Heart right ventricle (tissue), 16 donors: ENCODE data around the gene AP4S1. TPM values are rescaled to one million over a fixed set of nuclear protein-coding genes. Genes with fewer than 3 reads are reported as not detected.

Source experiments
- ATAC-seq, 8 donors: fragments of 200-7000 bp; cut with Tn5 transposase; one replicate each; pipeline ENCODE4 v1.9.1; 2020; ENCODE audit warnings: mild to moderate bottlenecking in 8 of 8, moderate library complexity in 8 of 8, moderate number of reproducible peaks in 1 of 8
- DNase-seq, 2 donors: peaks; one replicate each; pipeline ENCODE4 v3.0.0-alpha.2; 2020
- H3K27ac ChIP-seq, 10 donors: fragments of 200-600 bp; sonication (generic) in 2 of 10; one replicate each; pipeline versions ENCODE4 v1.5.0 to v1.8.0; 2020 to 2022; ENCODE audit warnings: mild to moderate bottlenecking in 3 of 10
- H3K27me3 ChIP-seq, 7 donors: fragments of 200-600 bp; one replicate each; pipeline ENCODE4 v1.8.0; 2021 to 2022; ENCODE audit warnings: mild to moderate bottlenecking in 2 of 7
- H3K36me3 ChIP-seq, 9 donors: fragments of 200-600 bp; sonication (generic) in 1 of 9; one replicate each; pipeline versions ENCODE4 v1.5.0 to v1.8.0; 2020 to 2022; ENCODE audit warnings: mild to moderate bottlenecking in 2 of 9
- H3K4me1 ChIP-seq, 9 donors: fragments of 200-600 bp; sonication (generic) in 1 of 9; one replicate each; pipeline versions ENCODE4 v1.5.0 to v1.8.0; 2020 to 2022; ENCODE audit warnings: mild to moderate bottlenecking in 4 of 9
- H3K4me3 ChIP-seq, 10 donors: fragments of 200-600 bp; sonication (generic) in 2 of 10; one replicate each; pipeline versions ENCODE4 v1.5.0 to v1.8.0; 2020 to 2022; ENCODE audit warnings: mild to moderate bottlenecking in 7 of 10, moderate library complexity in 2 of 10
- H3K9me3 ChIP-seq, 11 donors: fragments of 200-600 bp in 10 of 11; sonication (generic) in 2 of 11; one replicate each; pipeline versions ENCODE4 v1.5.0 to v1.8.0; 2013 to 2022; ENCODE audit warnings: mild to moderate bottlenecking in 2 of 11, control low read depth in 1 of 11, moderate library complexity in 1 of 11
- CTCF ChIP-seq, 9 donors: fragments of 200-600 bp; sonication (generic) in 2 of 9; IDR thresholded peaks; one replicate each; pipeline versions ENCODE4 v1.5.0 to v1.8.0; 2021 to 2022; ENCODE audit warnings: antibody characterized with exemption in 9 of 9, mild to moderate bottlenecking in 5 of 9, moderate library complexity in 1 of 9
- WGBS, 2 donors: extraction: QIAGEN DNeasy Blood & Tissue Kit; methylation state at CpG; one replicate each; pipeline ENCODE4 v1.1.7; 2013; ENCODE audit warnings: inconsistent platforms in 1 of 2; 5-methylcytosine and 5-hydroxymethylcytosine counted together
- intact Hi-C, 10 donors: fragments of 100-400 bp; cut with DNase I; formaldehyde crosslinking; loops; one replicate each; pipeline versions ENCODE4 v1.11.1 to v1.14.2; 2022
- polyA plus RNA-seq, 2 donors: library from polyadenylated mRNA; stranded (reverse); fragments of 200-250 nt; gene quantifications; one replicate each; pipeline ENCODE4 v1.2.3, GENCODE V29; 2013
- total RNA-seq, 10 donors: library from RNA; stranded (reverse); fragmentation: NEBNext Ultra II Directional in 3 of 10; extraction: Animal tissue kit (Norgen Biotek cat#: 25700) in 3 of 10; gene quantifications; one replicate each; pipeline versions ENCODE4 v1.2.1 to v1.2.4, GENCODE V29; 2021 to 2023
- donor health status: Arrhythmogenic right ventricular cardiomyopathy.
- donor health status: ischemic (EF 13 %, LVEDD 7.1; RV severe dilation, severe dysfunction).
- donor health status: healthy with polysubstance abuse.
- donor health status: DM: no; HTN: yes; CAD: no.
- donor health status: DM: no; HTN: no; CAD: no.
- donor health status: ischemic (EF 25% LVEDD 6.9; RV normal size, moderate dysfunction).
- donor health status: ischemic (EF 25% LVEDD 5.7; RV mildly dilated, moderate dysfunction).
- donor health status: healthy.
- donor health status: DM: yes; HTN: yes; CAD: no.
- donor health status: Ischemic cardiomyopathy.
- donor health status: ischemic (EF 35%, LVEDD 5.7; RV mildly dilated, moderate dysfunction).
- donor health status: nonischemic (EF 11% LVEDD 7.7; RV severe dilation, severe dysfunction).
- donor health status: DM: yes; HTN: yes; CAD: no.
- donor health status: PGD.
- donor health status: ischemic (EF 29% LVEDD 5.4; RV normal size, mild dysfunction).
- donor health status: nonischemic (EF 23%, LVEDD 6.1; RV moderate dilation, normal function).

The AP4S1 gene
- total and polyA plus RNA-seq, 12 donors, result 6.2 to 9.4 (median 8.5) TPM

- peaks cover 0 to 42% (median 0%) of the 10 kb centered on the region in 9 donors for H3K36me3 ChIP-seq
- peak overlapping the region in 1 of 10 donors; percentile 14 for H3K27ac ChIP-seq
- no peak for DNase-seq
- no peak for ATAC-seq
- no peak overlapping the region for H3K4me3 ChIP-seq
- intact Hi-C loops, result loop anchor here in 2 of 10 donors (5.0 to 10.0 kb wide), 3 partner anchors 39 to 184 kb away; partner anchors contain the start of gene HECTD1 (in 1 of the 2)
- H3K9me3 ChIP-seq, result no peaks in the 10 kb centered on the region
- H3K4me1 ChIP-seq, result peaks cover 0 to 57% (median 30%) of the 10 kb centered on the region in 9 donors
- TF ChIP-seq CTCF (IDR thresholded peaks at IDR 0.05), result no peak
- WGBS, 2 donors, result 72 to 74% methylated on average over 8 of the region's 8 CpGs
- no peaks in the 10 kb centered on the region for H3K27me3 ChIP-seq
Observed at GRCh38 chr14:31020834-31021575, 4.4 kb upstream of the AP4S1 start.

DNA sequence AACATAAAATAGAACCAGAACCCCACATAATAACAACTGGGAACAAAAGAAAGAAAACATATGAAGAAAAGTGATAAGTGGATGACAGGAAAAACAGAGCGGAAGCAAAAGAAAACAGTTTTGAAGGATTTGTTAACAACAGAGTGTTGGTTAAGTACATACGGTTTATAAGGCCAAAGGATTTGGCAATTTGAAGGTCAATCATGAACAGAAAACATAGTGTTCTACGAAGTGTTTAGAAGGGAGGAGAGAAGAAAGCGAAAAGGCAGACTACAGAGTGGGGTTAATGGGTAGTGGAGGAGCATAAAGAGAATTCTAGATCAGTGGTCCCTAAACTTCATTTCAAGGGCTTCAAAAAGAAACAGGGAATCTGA lies 3.9 kb upstream of the AP4S1 start:
- DNase-seq (no peak), ATAC-seq (no peak)
- no peak for TF ChIP-seq CTCF (IDR thresholded peaks at IDR 0.05)
- WGBS, 2 donors, result 76 to 87% methylated on average over 4 of the region's 4 CpGs
- intact Hi-C loops, result loop anchor here in 2 of 10 donors (5.0 to 10.0 kb wide), 3 partner anchors 39 to 183 kb away; partner anchors contain the start of gene HECTD1 (in 1 of the 2)
- Histone ChIP-seq H3K27ac (no peak overlapping the region), H3K4me1 (peaks cover 0 to 57% (median 30%) of the 10 kb centered on the region in 9 donors), H3K36me3 (peaks cover 0 to 42% (median 0%) of the 10 kb centered on the region in 9 donors), H3K4me3 (no peak overlapping the region), H3K27me3 (no peaks in the 10 kb centered on the region), H3K9me3 (no peaks in the 10 kb centered on the region)

DNA sequence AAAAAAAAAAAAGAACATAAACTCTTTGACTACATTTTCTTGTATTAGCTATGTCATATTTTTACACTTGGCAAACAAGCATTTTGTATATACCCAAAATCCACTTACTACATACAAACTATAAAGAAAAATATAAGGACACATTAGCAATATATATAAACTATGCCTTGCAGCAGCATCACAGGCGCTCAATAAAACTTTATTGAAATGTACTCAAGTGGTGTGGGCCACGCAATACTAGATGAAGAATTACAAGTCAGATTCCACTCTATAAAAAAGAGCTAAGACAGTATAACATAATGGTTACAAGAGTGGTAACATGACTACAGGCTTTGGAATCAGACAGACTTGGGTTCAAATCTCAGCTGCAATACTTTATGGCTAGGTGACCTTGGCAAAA lies 3.1 kb upstream of the AP4S1 start:
- Histone ChIP-seq H3K36me3 (peaks cover 0 to 38% (median 0%) of the 10 kb centered on the region in 9 donors), H3K9me3 (no peaks in the 10 kb centered on the region), H3K4me3 (no peak overlapping the region), H3K4me1 (peaks cover 0 to 60% (median 32%) of the 10 kb centered on the region in 9 donors), H3K27me3 (no peaks in the 10 kb centered on the region), H3K27ac (peak overlapping the region in 1 of 10 donors; percentile 17)
- intact Hi-C loops, result loop anchor here in 2 of 10 donors (5.0 to 10.0 kb wide), 3 partner anchors 40 to 182 kb away; partner anchors contain the start of gene HECTD1 (in 1 of the 2)
- ATAC-seq, result no peak
- no peak for TF ChIP-seq CTCF (IDR thresholded peaks at IDR 0.05)
- WGBS, 2 donors, result 72 to 100% methylated on average over 2 of the region's 2 CpGs
- no peak for DNase-seq

DNA sequence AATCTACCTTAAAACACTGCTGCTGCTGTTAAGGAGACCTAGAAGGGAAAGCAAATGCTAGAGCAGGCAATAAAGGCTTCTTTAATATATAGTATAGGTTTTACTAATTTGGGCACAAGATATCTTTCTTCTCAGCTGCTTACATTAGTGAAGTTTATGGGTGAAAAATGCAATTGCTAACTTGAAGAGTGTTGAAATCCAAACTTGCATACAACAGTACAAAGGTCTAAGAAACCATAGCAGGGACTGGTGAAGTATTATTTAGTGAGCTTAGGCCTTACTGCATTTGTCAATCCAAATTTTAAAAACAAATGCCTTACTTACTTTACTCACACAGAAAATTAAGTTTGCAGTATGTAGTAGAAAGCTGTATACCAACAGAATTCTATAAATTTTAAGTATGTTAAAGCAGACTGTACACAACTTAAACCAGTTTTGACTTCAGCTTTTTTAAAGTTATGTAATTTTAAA lies 1.4 kb upstream of the AP4S1 start:
- ATAC-seq (no peak), DNase-seq (no peak)
- Histone ChIP-seq H3K9me3 (no peaks in the 10 kb centered on the region), H3K36me3 (peaks cover 0 to 24% (median 0%) of the 10 kb centered on the region in 9 donors), H3K4me1 (peaks cover 0 to 47% (median 30%) of the 10 kb centered on the region in 9 donors), H3K4me3 (peak overlapping the region in 6 of 10 donors; percentile 68 to 98 (median 96)), H3K27me3 (no peaks in the 10 kb centered on the region), H3K27ac (peak overlapping the region in 4 of 10 donors; percentile 99 to 100 (median 99))
- intact Hi-C loops, result loop anchor here in 3 of 10 donors (2.0 to 10.0 kb wide), 4 partner anchors 29 to 181 kb away; partner anchors contain the start of gene HECTD1 (in 1 of the 3)
- no peak for TF ChIP-seq CTCF (IDR thresholded peaks at IDR 0.05)
